Endothelial cell of umbilical vein (primary cell): ENCODE data around the gene PRUNE2.

Experiments
- CTCF ChIP-seq, 2 donors: IDR thresholded peaks; 1 replicate in 1 of 2; 2 replicates in 1 of 2; pipeline ENCODE4 v1.5.1; 2011; ENCODE audit warnings: low read length in 2 of 2, mild to moderate bottlenecking in 2 of 2, moderate library complexity in 2 of 2, control low read depth in 1 of 2, inconsistent platforms in 1 of 2, low read depth in 1 of 2; ENCODE audit not compliant: insufficient read depth in 1 of 2; ENCODE audit errors: extremely low read depth in 1 of 2
- EZH2 ChIP-seq: IDR thresholded peaks from 2 replicates; pipeline ENCODE4 v1.6.1; 2012; ENCODE audit warnings: borderline replicate concordance, low read depth, mild to moderate bottlenecking, moderate library complexity, low read length, inconsistent platforms; ENCODE audit not compliant: severe bottlenecking
- MAX ChIP-seq: IDR thresholded peaks from 2 replicates; pipeline ENCODE4 v1.6.1; 2011; ENCODE audit not compliant: insufficient read depth, insufficient read length
- MYC ChIP-seq: IDR thresholded peaks from one replicate; pipeline ENCODE4 v1.6.1; 2011; ENCODE audit warnings: mild to moderate bottlenecking, low read depth, low read length

GRCh38 chr9:76571743-76572146, 334.2 kb downstream of the PRUNE2 start:
- TF ChIP-seq CTCF (IDR thresholded peaks at IDR 0.05; ENCODE audit: extremely low read depth in 1 of 2, insufficient read depth in 1 of 2, low read depth in 1 of 2, low read length in 2 of 2) (no peak), MAX (no peak), EZH2 (no peak), MYC (no peak)
